IPS-NIHi7 (cell line): ENCODE results near the gene MYLK2.

Experiments
- DNase-seq: peaks from one replicate; pipeline ENCODE4 v3.0.0; 2012; ENCODE audit warnings: mixed read lengths; ENCODE audit errors: extremely low spot score

MYLK2 gene

GRCh38 chr20:31872406-31872805 lies 53.2 kb downstream of the MYLK2 start:
- DNase-seq = no peak

GRCh38 chr20:31875671-31876070 lies 56.5 kb downstream of the MYLK2 start:
- DNase-seq = no peak

DNA sequence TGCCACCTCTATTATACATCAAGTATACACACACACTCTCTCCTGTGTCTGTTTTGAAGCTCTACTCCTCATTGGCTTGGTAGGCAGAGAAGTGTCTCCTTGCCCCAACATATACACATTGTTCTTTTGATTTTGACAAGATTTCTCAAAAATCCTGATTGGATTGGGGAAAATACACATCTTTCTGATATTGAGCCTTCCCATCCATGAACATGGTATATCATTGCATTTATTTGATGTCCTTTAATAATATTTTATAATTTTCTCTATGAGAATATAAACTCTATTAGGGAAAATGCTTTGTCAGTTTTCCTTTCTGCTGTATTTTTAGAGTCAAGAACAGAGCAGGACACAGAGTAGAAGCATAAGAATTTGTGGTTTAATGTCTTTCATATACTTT lies 58.5 kb downstream of the MYLK2 start:
- DNase-seq = no peak

DNA sequence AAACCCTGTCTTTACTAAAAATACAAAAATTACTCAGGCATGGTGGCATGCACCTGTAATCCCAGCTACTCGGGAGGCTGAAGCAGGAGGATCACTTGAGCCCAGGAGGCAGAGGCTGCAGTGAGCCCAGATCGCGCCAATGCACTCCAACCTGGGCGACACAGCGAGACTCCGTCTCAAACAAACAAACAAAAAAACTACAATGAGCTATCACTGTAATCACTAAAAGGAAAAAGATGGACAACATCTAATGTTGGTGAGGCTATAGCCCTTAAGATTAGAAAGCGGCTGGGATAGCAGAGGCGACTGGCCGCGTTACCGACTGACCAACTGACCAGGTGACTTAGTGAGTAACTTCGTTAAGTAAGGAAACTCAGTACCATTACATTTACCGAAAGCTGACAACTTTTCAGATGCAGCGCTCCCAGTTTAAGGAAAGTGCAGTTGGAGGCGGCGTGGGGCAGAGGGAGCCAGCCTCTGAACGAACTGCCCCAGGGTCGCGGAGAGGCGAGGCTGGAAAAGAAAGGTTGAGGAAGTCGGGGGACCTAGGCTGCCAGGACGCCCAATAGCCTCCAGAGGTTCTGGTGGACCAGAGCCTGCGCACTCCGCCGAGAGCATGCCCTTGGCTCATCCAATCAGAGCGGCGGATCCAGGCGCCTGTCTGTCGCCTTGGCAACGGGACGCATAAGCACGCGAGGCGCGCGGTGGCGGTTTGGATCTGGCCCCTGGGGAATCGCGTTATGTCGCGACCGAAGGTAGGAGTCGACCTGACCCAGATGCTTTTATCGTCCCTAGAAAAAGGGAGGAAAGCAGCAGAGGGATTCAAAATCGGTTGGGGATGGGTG lies 60.2 kb downstream of the MYLK2 start:
- DNase-seq = peak; percentile 99

DNA sequence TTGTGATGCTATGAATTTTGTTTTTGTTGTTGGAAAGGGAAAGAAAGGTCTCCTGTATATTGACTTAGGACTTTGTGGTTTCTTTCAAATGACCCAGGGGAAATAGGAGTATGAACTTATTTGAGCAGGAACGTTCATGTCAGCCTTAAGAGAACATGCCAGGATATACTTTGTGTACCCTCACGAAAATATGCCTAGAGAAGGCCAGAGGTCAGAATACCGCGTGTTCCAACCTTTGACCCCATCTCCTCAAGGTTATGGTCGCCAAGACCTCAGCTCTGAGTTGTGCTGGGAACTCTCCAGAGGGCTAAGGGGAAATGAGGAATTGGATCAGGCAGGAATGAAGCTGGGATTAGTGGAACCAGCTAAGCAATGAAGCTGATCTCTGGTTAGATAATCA lies 62.8 kb downstream of the MYLK2 start:
- DNase-seq = no peak

GRCh38 chr20:31883829-31884228 lies 64.7 kb downstream of the MYLK2 start:
- no peak for DNase-seq
